Activated naive CD8-positive, alpha-beta T cell treated with anti-CD3 and anti-CD28 coated beads, Interleukin-2, amount 10 ng/mL, durations not matched to agents 7 days and 5 days (primary cell): Measurements from ENCODE around the gene CACNA1C. TPM values are rescaled to one million over a fixed set of nuclear protein-coding genes. Genes with fewer than 3 reads are reported as not detected.

Experiments
- ATAC-seq: fragments of 150-1000 bp; cut with Tn5 transposase; one replicate; pipeline ENCODE4 v1.10.0; 2021; ENCODE audit warnings: low read depth, moderate library complexity
- POLR2A ChIA-PET: fragments of 350-600 bp; sonication (Branson Sonifier 250); formaldehyde crosslinking; loops from one replicate; lab custom pipeline; 2021; ENCODE audit warnings: antibody characterized with exemption; lab: Charles Lee
- DNase-seq: peaks from one replicate; pipeline ENCODE4 v3.0.0; 2021
- H3K27ac Mint-ChIP-seq: one replicate; pipeline ENCODE4 v1.8.0; 2022; ENCODE audit warnings: mild to moderate bottlenecking, mixed read lengths
- H3K27me3 Mint-ChIP-seq: one replicate; pipeline ENCODE4 v1.8.0; 2022; ENCODE audit warnings: mild to moderate bottlenecking, moderate library complexity, mixed read lengths
- H3K36me3 Mint-ChIP-seq: one replicate; pipeline ENCODE4 v1.8.0; 2021; ENCODE audit warnings: mild to moderate bottlenecking, mixed read lengths
- H3K4me1 Mint-ChIP-seq: one replicate; pipeline ENCODE4 v1.8.0; 2021; ENCODE audit warnings: mixed read lengths
- H3K4me3 Mint-ChIP-seq: one replicate; pipeline ENCODE4 v1.8.0; 2022; ENCODE audit warnings: mild to moderate bottlenecking, moderate library complexity, mixed read lengths
- H3K9me3 Mint-ChIP-seq: one replicate; pipeline ENCODE4 v1.8.0; 2021; ENCODE audit warnings: mixed read lengths
- total RNA-seq, 2 experiments: library from RNA; stranded (reverse); gene quantifications; one replicate each; pipeline ENCODE4 v1.2.3, GENCODE V29; 2021

Gene CACNA1C
- total RNA-seq, 2 experiments from 2014 or later: 0.11 to 0.14 TPM

DNA sequence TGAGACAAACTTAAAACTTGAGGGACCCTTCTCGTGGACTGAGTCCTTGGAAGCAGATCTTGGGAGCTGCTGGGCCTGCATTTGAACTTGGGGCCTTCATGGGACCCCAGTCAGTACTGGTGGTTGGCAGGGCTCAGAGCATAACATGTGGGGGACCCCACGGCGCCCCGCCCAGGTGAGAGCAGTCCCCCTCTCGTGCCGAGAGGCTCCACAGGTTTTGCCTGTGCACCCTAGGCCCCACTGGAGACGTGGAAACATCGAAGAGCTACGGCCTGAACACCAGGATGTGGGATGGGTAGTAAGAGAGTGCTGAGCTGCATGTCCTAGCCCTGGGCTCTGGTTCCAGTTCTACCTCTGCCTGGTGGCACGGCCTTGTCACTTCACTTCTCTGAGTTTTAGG is 84.1 kb downstream of the CACNA1C start:
- DNase-seq (no peak), ATAC-seq (no peak)
- H3K4me3 Mint-ChIP-seq: no peak overlapping the region
- no peak overlapping the region for H3K27ac Mint-ChIP-seq
- H3K4me1 Mint-ChIP-seq: no peaks in the 10 kb centered on the region
- POLR2A ChIA-PET: no interaction called here
- no peaks in the 10 kb centered on the region for H3K36me3 Mint-ChIP-seq
- no peaks in the 10 kb centered on the region for H3K27me3 Mint-ChIP-seq
- no peaks in the 10 kb centered on the region for H3K9me3 Mint-ChIP-seq

DNA sequence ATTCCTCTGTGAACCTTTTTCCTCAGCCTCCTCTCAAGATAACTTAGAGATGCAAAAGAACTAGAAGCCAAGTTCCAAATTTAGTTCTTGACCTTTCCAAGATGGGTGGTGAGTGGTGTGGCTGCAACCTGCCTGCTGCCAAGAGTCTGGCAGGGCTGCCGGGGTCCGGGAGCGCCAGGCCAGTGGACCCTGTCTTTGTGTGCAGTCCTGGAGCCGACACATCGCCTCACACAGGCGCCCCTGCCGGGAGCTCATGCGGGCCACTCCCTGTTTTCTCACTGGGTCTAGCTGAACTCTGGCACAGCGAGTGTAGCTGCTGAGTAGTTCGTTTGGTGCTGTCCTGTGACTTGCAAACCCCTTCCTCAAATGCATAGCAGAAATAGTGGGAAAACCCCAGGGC is 84.9 kb downstream of the CACNA1C start:
- ATAC-seq (no peak), DNase-seq (no peak)
- Mint-ChIP-seq H3K27me3 (no peaks in the 10 kb centered on the region), H3K9me3 (no peaks in the 10 kb centered on the region), H3K4me3 (no peak overlapping the region), H3K36me3 (no peaks in the 10 kb centered on the region), H3K4me1 (no peaks in the 10 kb centered on the region), H3K27ac (no peak overlapping the region)
- POLR2A ChIA-PET: no interaction called here

GRCh38 chr12:2138294-2138693 is 85.5 kb downstream of the CACNA1C start:
- no peak overlapping the region for H3K27ac Mint-ChIP-seq
- POLR2A ChIA-PET: no interaction called here
- no peak for DNase-seq

GRCh38 chr12:2138871-2139308 is 86.1 kb downstream of the CACNA1C start:
- DNase-seq (no peak), ATAC-seq (no peak)
- no peaks in the 10 kb centered on the region for H3K27me3 Mint-ChIP-seq
- no peaks in the 10 kb centered on the region for H3K36me3 Mint-ChIP-seq
- no peaks in the 10 kb centered on the region for H3K9me3 Mint-ChIP-seq
- POLR2A ChIA-PET: no interaction called here
- H3K4me1 Mint-ChIP-seq: no peaks in the 10 kb centered on the region
- no peak overlapping the region for H3K27ac Mint-ChIP-seq
- H3K4me3 Mint-ChIP-seq: no peak overlapping the region

More at GRCh38 chr12:2138294-2138693, 85.5 kb downstream of the CACNA1C start:
- no peak for ATAC-seq
- no peaks in the 10 kb centered on the region for H3K4me1 Mint-ChIP-seq
- no peak overlapping the region for H3K4me3 Mint-ChIP-seq
- no peaks in the 10 kb centered on the region for H3K9me3 Mint-ChIP-seq
- no peaks in the 10 kb centered on the region for H3K27me3 Mint-ChIP-seq
- no peaks in the 10 kb centered on the region for H3K36me3 Mint-ChIP-seq

GRCh38 chr12:2139651-2140050 is 86.9 kb downstream of the CACNA1C start:
- H3K36me3 Mint-ChIP-seq: no peaks in the 10 kb centered on the region
- no peak for ATAC-seq
- H3K27ac Mint-ChIP-seq: no peak overlapping the region
- no peaks in the 10 kb centered on the region for H3K4me1 Mint-ChIP-seq
- DNase-seq: no peak
- no peak overlapping the region for H3K4me3 Mint-ChIP-seq
- POLR2A ChIA-PET: no interaction called here
- H3K9me3 Mint-ChIP-seq: no peaks in the 10 kb centered on the region
- peaks cover under 1% of the 10 kb centered on the region for H3K27me3 Mint-ChIP-seq

DNA sequence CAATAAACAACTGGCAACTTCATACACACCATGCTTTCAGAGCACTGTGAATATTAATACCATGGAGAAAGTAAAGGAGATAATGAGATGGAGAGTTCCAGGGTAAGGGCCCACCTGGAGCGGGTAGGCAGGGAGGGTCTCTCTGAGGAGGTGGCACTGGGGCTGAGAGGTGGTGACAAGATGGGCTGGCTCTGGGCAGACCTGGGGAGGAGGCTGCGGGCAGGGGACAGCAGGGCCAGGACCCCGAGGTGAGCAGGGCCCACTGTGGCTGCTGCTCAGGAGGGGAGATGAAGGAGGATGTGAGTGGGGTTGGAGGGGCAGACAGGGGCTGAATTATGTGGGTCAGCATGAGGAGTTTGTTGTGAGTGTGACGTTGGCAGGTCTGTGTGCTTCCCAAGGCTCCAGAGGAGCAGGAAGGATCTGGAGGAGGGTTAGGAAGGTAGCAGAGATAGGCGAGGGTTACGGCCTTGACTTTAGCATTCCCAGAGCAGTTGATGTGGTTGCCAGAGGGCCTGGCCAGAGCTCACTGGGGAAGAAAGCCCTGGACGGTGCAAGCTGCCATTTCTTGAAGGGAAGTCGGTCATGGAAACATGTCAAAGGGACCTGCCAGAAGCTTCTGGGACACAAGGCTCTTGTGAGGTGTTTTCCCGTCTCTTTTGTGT is 88.2 kb downstream of the CACNA1C start:
- H3K4me1 Mint-ChIP-seq: no peaks in the 10 kb centered on the region
- no peaks in the 10 kb centered on the region for H3K36me3 Mint-ChIP-seq
- peaks cover 3% of the 10 kb centered on the region for H3K27me3 Mint-ChIP-seq
- DNase-seq: no peak
- no peak for ATAC-seq
- H3K27ac Mint-ChIP-seq: no peak overlapping the region
- POLR2A ChIA-PET: no interaction called here
- no peak overlapping the region for H3K4me3 Mint-ChIP-seq
- no peaks in the 10 kb centered on the region for H3K9me3 Mint-ChIP-seq

GRCh38 chr12:2142068-2142467 is 89.3 kb downstream of the CACNA1C start:
- POLR2A ChIA-PET: no interaction called here
- Mint-ChIP-seq H3K4me1 (no peaks in the 10 kb centered on the region), H3K36me3 (no peaks in the 10 kb centered on the region), H3K4me3 (no peak overlapping the region), H3K27ac (no peak overlapping the region), H3K27me3 (peaks cover 3% of the 10 kb centered on the region), H3K9me3 (no peaks in the 10 kb centered on the region)
- DNase-seq (no peak), ATAC-seq (no peak)

GRCh38 chr12:2144951-2145350 is 92.2 kb downstream of the CACNA1C start:
- no peaks in the 10 kb centered on the region for H3K36me3 Mint-ChIP-seq
- H3K4me1 Mint-ChIP-seq: no peaks in the 10 kb centered on the region
- no peak overlapping the region for H3K4me3 Mint-ChIP-seq
- POLR2A ChIA-PET: no interaction called here
- H3K27me3 Mint-ChIP-seq: peaks cover 9% of the 10 kb centered on the region
- H3K9me3 Mint-ChIP-seq: no peaks in the 10 kb centered on the region
- no peak for DNase-seq
- ATAC-seq: no peak
- H3K27ac Mint-ChIP-seq: no peak overlapping the region

- H3K4me1 Mint-ChIP-seq: no peaks in the 10 kb centered on the region
- H3K27me3 Mint-ChIP-seq: peaks cover 13% of the 10 kb centered on the region
- DNase-seq (no peak), ATAC-seq (no peak)
- H3K36me3 Mint-ChIP-seq: no peaks in the 10 kb centered on the region
- H3K4me3 Mint-ChIP-seq: no peak overlapping the region
- POLR2A ChIA-PET: no interaction called here
- no peaks in the 10 kb centered on the region for H3K9me3 Mint-ChIP-seq
- H3K27ac Mint-ChIP-seq: no peak overlapping the region
Measured at GRCh38 chr12:2145433-2145998, 92.7 kb downstream of the CACNA1C start.

DNA sequence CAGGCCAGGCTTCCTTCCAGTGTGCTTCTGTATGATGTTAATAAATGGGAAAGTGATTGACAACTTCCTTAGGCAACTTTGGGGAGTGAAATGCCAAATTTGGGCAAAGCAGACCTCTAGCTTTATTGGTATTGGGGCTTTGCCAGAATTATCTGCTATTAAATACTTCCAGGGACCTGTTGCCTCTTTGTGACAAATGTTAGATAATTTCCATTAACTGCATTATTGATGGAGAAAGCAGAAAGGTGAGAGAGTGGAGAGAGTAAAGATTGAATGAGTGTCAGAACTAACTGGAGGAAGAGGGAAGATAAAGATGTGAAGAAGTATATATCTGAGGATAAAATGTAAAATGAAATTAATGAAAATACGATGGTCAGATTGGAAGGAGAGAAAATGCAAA is 94.5 kb downstream of the CACNA1C start:
- no peaks in the 10 kb centered on the region for H3K4me1 Mint-ChIP-seq
- no peaks in the 10 kb centered on the region for H3K36me3 Mint-ChIP-seq
- no peaks in the 10 kb centered on the region for H3K9me3 Mint-ChIP-seq
- peaks cover 13% of the 10 kb centered on the region for H3K27me3 Mint-ChIP-seq
- no peak overlapping the region for H3K4me3 Mint-ChIP-seq
- POLR2A ChIA-PET: no interaction called here
- H3K27ac Mint-ChIP-seq: no peak overlapping the region
- ATAC-seq (no peak), DNase-seq (no peak)

DNA sequence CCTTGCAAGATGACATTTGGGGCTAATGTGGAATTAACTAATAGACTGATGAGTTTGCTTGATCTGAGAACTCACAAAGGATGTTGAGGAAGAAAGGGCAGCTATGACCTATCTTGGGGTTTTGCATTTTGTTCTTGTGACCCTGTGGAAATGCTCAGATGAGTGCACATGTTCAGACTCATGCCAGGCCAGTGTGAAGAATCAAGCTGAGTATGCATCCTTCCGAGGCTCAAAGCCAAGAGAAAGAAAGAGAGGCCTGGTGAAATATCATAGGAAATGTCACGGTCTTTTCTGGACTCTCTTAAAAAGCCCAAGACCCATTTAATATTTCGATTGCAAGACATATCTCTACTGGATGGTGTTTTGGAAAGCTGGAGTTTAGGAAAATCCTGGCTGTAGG is 96.3 kb downstream of the CACNA1C start:
- Mint-ChIP-seq H3K27ac (no peak overlapping the region), H3K27me3 (peaks cover 13% of the 10 kb centered on the region), H3K36me3 (no peaks in the 10 kb centered on the region), H3K9me3 (no peaks in the 10 kb centered on the region), H3K4me1 (no peaks in the 10 kb centered on the region), H3K4me3 (no peak overlapping the region)
- no peak for DNase-seq
- ATAC-seq: no peak
- POLR2A ChIA-PET: no interaction called here

- ATAC-seq (no peak), DNase-seq (no peak)
- no peaks in the 10 kb centered on the region for H3K36me3 Mint-ChIP-seq
- no peak overlapping the region for H3K27ac Mint-ChIP-seq
- no peak overlapping the region for H3K4me3 Mint-ChIP-seq
- H3K27me3 Mint-ChIP-seq: peaks cover 11% of the 10 kb centered on the region
- POLR2A ChIA-PET: no interaction called here
- no peaks in the 10 kb centered on the region for H3K9me3 Mint-ChIP-seq
- H3K4me1 Mint-ChIP-seq: no peaks in the 10 kb centered on the region
Measured at GRCh38 chr12:2150833-2151232, 98.0 kb downstream of the CACNA1C start.

DNA sequence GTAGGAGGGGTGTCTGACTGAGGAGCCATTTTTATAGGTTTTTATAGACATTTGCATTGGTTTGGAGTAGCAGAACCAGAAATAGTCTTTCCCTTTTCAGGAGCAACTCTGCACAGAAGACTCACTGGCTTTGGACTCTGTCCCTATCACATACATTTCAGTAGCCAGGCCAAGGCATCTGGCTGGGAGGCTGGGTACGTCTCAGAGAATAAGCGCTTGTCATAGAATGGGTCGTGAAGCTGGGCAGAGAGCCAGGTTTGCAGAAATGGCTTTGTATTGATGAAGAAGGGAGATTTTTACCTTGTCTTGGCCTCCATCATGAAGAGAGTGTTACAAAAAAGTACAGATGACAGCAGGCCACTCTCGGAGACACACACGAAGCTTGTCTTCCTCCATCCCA is 98.6 kb downstream of the CACNA1C start:
- ATAC-seq: no peak
- H3K27me3 Mint-ChIP-seq: peaks cover 12% of the 10 kb centered on the region
- POLR2A ChIA-PET: no interaction called here

GRCh38 chr12:2152134-2152533 is 99.3 kb downstream of the CACNA1C start:
- no peak overlapping the region for H3K4me3 Mint-ChIP-seq
- POLR2A ChIA-PET: no interaction called here

More for the DNA sequence above, 98.6 kb downstream of the CACNA1C start:
- DNase-seq: no peak
- Mint-ChIP-seq H3K27ac (no peak overlapping the region), H3K9me3 (no peaks in the 10 kb centered on the region), H3K4me3 (no peak overlapping the region), H3K36me3 (no peaks in the 10 kb centered on the region), H3K4me1 (no peaks in the 10 kb centered on the region)

More at GRCh38 chr12:2152134-2152533, 99.3 kb downstream of the CACNA1C start:
- Mint-ChIP-seq H3K27me3 (peaks cover 12% of the 10 kb centered on the region), H3K4me1 (no peaks in the 10 kb centered on the region), H3K9me3 (no peaks in the 10 kb centered on the region), H3K36me3 (no peaks in the 10 kb centered on the region), H3K27ac (no peak overlapping the region)
- no peak for ATAC-seq
- no peak for DNase-seq
